NCI-H2196 (cell line): ENCODE measurements around the gene MAN2B2.

Experiments used
- DNase-seq: peaks from one replicate; lab custom pipeline; 2025; ENCODE audit not compliant: unreplicated experiment; lab: John Stamatoyannopoulos, UW

MAN2B2 gene

DNA sequence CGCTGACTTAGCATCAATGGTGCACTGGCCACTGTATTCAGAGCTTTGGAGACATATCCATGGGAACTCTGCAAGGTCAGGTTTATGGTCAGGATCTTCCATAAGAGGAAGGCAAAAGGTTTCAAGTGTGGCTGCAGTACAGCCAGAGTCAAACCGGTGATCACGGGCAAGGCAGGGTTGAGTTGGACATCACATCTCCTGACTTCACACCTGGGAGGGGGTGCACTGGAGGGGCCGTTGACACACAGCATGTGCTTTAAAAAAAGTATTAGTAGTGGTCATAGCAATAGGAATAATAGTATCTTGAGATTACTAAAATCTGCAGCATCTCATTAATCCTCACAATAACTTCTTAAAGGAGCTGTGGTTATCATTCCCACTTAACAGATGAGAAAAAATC is 28.9 kb upstream of the MAN2B2 start:
- DNase-seq: no peak

DNA sequence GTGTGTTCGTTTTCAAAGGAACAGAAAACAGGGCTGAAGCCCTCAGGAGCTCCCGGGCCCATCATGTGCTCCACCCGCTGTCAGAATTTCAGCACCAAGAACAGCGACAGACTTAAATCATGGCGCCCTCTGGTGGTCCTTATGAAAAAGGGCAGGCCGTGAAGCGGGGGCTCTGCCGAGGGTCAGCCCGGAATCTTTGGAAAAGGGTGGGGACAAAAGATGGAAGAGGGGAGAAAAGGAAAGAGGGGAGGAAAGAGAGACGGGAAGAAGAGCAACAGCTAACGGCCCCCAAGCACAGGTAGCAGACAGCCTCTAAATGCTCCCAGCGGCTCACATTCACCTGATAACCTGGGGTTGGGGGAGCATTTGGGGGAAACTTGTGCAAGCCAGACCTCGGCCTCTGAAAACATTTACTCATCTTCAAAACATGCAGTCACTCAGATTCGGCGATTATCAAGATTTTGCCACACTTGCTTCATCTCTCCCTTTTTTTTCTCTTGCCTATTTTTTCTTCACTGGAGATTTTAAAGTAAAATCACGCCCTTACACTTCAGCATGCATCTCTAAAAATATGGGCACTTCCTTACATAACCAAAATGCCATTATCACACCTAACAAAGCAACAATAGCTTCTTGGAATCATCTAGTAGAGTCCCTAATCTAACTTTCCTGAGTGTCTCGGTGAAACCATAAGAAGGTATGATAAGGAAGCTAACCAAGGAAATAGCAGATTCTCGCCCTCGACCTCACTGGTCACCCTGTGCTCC is 28.1 kb upstream of the MAN2B2 start:
- DNase-seq: peak; percentile 68

DNA sequence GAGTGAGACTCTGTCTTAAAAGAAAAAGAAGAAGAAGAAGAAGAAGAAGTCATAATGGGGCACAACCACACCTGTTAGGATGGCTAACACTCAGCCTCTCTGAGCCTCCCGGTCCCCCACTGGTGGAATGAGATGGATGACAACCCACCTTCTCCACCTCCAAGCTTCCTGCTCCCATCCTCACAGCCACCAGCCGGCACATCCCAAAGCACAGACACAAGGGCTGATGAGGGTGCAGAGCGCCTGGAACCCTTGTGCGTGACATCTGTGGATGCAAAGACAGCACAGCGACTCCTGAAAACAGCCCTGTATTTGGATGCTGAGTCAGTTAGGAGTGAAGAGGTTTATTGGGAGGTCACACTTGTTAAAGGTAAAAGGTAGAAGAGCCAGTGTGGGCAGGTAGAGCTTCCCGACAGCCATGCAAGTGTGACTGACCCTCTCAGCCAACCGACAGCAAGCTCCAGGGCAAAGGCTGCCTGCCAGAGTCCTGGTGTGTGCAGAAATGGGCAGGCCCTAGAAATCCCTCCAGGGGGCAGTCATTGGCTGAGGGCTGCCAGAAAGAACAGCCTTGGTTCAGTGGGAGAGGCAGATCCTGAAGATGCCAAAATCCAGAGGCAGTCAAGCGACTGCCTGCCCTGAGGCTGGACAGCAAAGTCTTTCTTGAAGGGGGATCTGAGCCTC is 26.6 kb upstream of the MAN2B2 start:
- peak; percentile 37 for DNase-seq

DNA sequence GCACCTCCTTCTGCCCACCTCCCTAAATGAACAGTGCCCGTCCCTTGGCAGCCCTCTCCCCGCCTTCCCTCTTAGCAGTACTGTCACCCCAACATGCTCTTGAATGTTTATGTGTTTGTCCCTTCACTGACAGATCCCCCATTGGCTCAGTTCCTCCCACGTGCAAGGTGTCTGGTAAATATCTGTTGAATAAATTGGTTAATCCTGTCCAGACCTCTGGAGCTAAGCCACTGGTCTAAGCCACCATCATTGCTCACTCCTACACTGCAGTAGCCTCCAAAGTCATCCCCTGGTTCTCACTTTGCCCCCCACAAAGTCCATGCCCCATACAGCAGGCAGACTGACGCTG is 26.1 kb upstream of the MAN2B2 start:
- DNase-seq: no peak

DNA sequence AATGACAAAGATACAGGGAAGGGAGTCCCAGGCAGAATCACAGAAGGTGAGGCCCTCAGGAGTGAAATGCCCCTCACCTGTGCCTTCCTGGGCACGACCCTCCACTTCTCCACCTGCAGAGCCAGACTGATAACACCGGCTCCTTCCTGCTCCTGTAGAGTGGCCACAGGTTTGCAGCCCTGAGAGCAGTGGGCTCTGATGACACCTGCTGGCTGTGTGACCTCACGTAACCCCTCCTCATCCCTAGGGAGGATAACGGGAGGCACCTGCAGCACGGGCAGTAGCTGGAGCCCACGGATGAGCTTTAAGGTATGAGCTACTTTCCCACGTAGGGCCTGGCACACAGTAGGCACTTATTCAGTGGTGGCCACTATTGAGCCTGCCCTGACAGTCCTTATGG is 25.5 kb upstream of the MAN2B2 start:
- no peak for DNase-seq

DNA sequence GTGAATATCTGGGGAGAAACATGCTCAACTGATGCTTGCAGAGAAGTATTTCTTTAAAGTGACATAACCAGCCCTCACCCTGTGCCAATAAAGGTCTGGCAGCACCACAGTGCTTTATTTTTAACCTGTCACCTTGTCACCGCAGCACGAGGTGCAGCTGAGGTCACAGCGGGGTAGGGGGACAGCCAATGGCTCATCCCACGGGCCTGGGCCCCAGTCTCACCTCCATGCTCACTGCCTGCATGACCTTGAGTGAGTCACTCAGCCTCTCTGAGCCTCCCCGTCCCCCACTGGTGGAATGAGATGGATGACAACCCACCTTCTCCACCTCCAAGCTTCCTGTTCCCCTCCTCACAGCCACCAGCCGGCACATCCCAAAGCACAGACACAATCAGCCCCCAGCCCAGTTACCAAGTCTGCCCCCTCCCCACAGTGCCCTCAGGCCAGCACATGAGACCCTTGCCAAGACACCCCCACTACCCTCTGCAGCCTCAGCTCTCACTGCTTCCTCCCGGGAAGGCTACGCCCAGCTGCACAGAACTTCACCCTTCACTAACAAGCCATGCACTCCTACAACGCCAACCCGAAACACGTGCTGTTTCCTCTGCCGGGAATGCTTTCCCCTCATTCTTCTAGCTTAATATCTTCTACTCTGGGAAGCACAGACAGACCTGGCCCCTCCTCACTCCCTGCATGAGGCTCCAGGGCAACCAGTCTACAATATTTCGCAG is 24.9 kb upstream of the MAN2B2 start:
- DNase-seq: no peak

DNA sequence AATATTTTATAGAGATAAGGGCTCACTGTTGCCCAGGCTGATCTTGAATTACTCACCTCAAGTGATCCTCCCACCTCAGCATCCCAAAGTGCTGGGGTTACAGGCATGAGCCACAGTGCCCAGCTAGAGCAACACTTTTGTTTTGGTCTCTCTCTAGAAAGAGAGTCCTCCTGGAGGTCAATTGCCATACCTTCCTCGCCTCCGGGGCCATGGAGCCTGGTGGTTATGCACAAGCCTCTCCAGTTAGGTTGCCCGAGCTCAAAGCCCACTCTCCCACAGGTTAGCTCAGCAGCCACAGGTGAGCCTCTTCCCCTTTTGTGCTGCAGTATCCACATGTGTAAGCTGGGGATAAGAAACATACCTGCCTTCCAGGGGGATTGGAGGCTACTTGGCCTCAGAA is 24.2 kb upstream of the MAN2B2 start:
- DNase-seq: no peak

DNA sequence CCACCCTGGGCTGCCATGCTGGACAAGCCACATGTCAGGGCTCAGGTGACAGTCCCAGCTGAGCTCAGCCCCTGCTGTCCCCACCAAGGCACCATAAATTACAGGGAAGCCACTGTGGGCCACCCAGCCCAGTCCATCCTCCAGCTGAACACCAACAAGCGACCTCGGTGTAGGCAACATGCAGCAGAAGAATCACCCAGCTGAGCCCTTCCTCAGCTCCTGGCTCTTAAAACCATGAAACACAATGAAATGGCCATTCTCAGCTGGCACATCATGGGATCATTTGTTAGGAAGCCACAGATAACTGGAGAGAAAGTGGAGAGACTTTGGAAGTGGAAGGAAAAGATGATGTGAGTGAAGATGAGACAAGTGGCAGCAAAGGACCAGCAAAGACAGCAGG is 23.3 kb upstream of the MAN2B2 start:
- no peak for DNase-seq

DNA sequence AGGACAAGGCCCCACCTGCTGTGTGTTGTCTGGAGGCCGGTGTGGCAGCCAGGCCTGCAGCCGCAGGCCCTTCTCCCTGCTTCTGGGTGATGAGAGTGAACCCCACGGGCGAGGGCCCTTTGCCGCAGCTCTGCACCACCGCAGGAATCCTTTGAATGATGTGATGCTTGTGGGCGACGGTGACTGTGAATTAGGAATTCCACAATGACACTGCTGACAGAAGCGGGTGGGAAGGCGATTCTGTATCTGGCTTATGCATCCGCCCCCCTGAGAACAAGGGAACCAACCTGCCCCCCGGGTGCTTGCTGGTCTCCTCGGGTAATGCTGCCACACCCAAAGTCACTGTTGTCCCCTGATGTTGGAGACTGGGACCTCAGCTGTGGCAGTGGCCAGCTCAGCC is 19.5 kb upstream of the MAN2B2 start:
- DNase-seq: no peak

DNA sequence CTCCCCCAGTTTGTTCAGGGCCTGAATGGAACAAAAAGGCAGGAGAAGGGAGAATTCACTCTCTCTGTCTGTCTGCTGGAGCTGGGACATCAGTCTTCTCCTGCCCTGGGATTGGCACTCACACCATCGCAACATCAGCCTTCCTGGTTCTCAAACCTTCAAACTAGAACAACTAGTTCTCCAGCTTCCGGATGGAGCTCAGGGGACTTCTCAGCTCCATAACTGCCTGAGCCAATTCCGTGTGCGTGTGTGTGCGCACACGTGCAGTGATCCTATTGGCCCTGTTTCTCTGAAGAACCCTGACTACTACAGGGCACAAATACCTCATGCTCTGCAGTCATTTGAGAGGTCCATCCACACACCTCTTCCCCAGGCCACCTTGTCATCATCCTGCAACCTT is 18.7 kb upstream of the MAN2B2 start:
- DNase-seq: no peak

DNA sequence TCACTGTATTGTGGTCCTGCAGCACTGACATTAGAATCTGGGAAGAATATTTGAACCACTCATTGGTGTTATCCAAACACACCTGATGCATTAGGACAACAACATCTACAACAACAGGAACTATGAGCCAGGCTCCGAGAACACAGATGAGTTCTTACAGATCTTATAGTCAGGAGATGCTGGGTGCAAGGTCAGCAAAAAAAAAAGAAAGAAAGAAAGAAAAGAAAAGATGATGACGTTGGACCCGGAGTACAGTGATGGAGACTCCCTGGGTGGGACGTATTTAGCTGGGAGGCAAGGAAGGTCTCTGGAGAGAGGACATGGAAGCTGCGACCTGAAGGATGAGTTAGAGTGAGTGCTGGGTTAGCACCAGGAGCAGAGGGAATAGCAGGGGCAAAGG is 17.8 kb upstream of the MAN2B2 start:
- no peak for DNase-seq

DNA sequence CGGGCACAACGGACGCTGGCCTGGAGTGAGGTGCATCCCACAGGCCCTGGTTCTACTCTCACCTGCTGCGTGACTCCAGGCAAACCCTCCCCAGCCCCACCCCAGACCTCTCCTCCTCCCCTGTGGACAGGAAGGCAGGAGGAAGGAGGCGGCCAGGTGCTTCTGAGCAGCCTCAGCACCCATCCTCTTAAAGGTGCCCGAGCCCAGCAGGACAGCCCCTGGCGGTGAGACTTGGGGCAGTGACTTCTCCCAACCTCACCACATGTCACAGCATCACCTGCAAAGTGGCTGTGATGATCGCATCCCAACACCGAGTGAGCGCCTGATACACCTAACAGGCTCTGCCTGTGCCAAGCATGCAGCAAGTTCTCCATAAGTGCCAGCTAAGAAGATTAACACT is 17.1 kb upstream of the MAN2B2 start:
- no peak for DNase-seq

DNA sequence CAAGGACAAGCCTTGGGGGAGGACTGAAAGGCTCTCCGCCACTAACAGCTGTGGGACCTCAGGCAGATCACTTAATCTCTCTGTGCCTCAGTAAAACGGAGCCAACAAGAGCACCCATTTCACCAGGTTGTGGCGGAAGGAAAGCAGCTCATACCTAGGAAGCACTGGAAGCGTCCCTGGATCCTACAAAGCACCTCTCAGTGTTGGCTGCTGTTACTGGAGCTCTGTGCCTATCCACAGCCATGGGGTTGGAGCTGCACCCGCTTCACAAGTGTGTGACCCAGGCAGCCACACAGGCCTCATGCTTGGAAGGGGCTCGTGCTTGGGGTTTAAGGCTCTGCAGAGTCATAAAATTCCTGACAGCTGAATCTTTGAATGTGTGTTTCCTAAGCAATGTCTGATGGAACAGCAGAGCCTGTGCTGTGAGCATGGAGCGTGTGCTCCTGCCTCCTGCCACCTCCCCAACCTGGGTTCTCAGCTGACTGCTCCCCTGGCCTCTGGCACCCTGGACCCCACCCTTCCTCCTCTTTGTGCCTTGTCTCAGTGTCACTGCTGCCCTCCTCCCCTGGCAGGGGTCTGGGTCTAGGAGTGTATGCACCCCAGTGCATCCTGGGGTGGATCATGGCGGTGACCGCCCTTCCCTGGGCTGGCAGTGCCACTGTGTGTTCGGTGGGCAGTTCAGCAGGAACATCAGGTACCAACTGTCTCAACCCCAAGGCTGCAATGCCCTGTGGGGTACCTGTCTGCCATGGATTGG is 14.4 kb upstream of the MAN2B2 start:
- DNase-seq: no peak

DNA sequence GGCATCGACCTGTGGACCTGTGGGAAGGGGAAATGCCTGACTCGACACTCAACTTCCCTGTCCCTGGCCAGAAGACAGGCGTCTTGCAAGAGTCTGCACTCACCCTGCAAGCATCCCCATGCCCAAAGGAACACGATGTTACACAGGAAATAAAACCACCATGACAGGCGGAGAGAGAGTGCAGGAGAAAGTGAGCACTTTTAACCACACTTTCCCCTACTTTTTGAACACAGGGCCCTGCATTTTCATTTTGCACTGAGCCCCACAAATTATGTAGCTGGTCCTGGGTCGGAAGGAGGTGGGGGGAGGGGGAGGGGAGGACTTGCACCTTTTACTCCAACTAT is 13.8 kb upstream of the MAN2B2 start:
- DNase-seq: no peak

DNA sequence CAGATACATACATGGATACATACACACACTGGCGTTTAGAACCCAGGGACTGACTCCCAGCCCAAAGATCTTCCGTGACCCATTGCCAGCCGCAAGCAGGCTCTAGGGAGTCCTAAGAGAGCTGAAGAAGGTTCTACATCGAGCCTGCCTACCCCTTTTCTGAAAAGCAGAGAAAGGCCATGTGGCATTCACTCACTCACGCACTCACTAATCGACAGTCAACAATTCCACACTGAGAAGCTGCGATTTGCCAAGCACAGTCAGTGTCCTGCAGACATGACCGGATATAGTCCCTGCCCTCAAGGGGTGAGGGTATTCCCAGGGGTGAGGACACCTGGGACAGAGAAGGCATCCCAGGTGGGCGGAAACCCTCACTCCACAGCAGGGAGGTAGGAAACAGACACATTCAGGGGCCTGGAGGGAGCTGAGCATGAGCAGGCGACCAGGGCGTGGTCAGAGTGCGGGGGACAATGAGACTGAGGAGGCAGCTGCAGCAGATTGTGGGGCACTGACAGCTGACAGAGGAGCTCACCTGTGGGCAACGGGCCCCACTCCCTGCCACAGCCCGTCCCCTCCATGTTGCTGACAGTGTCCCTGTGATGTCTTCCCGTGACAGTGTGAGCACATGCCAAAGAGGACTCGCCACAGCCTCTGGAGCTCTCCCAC is 13.2 kb upstream of the MAN2B2 start:
- no peak for DNase-seq

DNA sequence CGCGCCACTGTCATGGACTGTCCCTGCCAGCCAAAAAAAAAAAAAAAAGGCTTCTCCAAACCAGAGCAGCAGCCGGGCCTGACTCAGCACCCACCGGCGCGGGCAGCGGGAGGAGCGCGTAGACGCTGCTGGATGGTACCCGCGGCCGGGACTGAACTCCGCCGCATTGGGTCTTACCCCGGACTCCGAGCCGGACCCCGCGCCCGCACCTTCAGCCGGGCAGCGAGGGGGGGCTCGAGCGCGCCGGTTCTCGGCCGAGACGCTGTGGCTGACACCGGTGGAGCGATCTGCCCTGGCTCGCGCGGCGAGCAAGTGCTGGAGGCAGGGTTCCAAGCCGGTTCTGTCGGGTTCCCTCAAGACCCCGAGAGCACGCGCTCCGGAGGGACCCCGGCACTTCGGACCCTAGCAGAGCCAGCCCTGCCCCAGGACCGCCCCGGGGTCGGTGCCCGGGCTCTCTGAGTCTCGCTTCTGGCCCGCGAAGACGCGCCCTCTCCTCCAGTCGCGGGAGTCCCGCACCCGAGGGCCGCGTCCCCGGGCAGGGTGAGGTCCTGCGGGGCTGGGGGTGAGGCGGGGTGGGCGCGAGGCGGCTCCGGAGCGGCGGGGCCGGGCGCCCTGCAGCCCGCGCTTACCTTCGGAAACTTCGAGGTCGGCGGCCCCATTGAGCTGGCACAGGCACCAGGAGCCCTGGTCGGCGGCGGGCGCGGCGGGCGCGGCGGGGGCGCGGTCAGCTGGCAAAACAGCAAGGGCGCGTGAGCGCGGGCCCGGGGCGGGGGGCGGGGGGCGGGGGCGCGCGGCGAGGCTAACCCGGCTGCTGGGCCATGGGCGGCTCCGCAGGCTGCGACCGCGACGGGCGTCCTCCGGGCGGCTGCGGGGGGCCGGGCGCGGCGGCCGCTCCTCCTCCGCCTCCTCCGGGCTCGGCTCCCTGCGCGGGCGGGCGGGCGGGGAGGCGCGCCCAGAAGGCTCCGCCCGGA is 11.8 kb upstream of the MAN2B2 start:
- no peak for DNase-seq

DNA sequence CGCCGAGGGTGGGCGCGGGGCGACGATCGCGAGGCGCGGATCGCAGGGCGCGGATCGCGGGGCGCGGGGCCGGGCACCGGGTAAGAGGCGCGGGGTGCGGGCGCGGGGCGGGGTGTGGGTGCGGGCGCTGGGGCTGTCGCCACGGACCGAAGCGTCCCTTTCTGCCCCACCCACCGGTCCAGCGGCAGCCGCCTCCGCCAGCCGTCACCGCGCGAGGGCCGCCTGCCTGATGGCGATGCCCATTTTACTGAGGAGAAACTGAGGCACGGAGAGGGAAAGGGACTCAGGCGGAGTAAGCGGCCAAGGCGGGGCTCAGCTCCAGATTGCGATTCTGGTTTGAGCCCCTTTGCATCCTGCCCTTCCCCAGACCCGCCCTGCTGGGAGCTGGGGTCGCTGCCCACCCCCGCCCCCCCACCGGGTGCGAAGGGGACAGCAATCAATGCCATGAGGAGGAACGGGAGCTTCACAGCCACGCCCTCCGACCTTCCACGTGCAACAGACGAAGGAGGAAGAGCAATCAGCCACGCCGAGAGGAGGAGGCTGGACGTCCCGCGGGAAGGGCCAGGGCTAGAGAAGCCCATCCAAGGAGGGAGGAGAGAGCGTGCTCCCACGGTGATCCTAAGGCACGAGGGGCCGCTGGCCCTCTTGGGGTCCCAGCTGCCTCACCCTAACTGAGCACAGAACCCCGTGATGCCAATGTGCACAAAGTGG is 10.9 kb upstream of the MAN2B2 start:
- DNase-seq: no peak

DNA sequence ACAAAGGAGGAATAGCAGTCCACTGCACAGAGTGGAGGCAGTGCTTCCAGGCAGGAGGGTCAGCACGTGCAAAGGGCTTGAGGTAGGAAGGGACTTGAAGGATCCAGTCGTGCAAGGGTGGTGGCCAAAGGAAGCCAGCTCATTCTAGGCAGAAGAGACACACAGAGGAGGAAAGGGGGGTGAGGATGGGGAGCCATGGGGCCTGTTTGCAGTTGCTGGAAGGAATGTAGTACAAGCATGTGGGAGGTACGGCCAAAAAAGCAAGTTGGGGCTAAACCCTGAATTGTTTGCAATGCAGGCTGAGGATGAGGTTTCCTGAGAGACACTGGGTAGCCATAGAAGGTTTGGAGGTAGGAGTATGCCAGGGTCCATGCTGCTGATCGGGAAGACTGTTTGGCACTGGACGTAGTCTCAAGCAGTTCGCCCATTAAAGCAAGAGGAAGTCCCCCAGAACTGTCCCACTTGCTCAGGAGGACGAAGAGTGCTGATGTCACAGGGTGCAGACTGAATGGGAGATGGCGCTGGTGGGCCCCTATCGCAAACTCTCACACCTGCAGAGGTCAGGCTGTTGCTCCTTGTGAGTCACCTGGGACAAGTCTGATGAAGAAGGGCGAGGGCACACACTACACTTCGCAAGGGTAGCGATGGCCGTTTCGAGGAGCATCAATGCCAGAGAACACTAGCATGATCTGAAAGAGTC is 9.1 kb upstream of the MAN2B2 start:
- DNase-seq: no peak
